ENCODE measurements around the gene SPAG9.
"Not testable (repeated sequence)": the region's sequence is repeated elsewhere in the genome, so short reads cannot be mapped to it uniquely, and the experiment has no call there.

Gene SPAG9

DNA sequence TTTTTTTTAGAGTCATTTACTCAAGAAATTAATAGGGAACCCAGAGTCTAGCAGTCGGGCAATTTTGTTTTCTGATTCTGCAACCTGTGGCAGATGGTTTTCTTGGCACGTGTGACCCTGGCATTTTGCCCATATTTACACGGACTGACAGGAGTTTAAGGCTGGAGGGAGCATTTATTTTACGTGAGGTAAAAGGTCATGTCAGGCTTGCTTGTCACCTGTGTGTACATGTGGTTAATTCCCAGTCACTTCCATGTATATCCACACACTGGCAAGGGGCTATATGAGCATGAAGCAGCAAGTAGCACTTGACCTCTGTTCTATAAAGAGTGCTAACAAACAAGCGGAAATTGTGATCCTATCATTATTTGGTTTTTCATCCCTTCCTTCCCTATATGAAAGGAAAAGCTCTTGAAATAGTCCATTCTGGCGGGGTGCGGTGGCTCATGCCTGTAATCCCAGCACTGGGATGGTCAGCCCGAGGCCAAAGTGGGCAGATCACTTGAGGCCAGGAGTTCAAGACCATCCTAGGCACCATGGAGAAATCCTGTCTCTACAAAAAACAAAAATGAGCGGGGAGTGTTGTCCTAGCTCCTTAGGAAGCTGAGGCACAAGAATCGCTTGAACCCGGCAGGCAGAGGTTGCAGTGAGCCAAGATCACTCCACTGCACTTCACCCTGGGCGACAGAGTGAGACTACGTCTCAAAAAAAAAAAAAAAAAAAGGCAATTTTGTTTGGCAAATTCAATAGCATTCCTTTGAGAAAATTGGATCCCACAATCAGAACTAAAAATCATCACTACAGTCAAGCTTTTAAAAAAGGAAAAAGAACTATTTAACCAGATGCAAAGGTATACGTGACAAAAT, 2.1 kb downstream of the SPAG9 start:
- H3K36me3 ChIP-seq (replicated peaks) = no peaks in the 10 kb centered on the region
- TF ChIP-seq, protein P1, sequence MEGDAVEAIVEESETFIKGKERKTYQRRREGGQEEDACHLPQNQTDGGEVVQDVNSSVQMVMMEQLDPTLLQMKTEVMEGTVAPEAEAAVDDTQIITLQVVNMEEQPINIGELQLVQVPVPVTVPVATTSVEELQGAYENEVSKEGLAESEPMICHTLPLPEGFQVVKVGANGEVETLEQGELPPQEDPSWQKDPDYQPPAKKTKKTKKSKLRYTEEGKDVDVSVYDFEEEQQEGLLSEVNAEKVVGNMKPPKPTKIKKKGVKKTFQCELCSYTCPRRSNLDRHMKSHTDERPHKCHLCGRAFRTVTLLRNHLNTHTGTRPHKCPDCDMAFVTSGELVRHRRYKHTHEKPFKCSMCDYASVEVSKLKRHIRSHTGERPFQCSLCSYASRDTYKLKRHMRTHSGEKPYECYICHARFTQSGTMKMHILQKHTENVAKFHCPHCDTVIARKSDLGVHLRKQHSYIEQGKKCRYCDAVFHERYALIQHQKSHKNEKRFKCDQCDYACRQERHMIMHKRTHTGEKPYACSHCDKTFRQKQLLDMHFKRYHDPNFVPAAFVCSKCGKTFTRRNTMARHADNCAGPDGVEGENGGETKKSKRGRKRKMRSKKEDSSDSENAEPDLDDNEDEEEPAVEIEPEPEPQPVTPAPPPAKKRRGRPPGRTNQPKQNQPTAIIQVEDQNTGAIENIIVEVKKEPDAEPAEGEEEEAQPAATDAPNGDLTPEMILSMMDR (IDR thresholded peaks at IDR 0.05; ENCODE audit: low read depth, low read length, missing control alignments) = no peak
- no peaks in the 10 kb centered on the region for H3K27me3 ChIP-seq (replicated peaks)
- peak overlapping the region; percentile 96 for H3K4me3 ChIP-seq (ENCODE audit: low read depth, low read length)
- H3K27ac ChIP-seq = no peak overlapping the region
- no peak for DNase-seq
- in situ Hi-C loops (cut with HindIII; ENCODE audit: low pct_ligation_motif_present, low sequenced_read_pairs) = no loop called here

DNA sequence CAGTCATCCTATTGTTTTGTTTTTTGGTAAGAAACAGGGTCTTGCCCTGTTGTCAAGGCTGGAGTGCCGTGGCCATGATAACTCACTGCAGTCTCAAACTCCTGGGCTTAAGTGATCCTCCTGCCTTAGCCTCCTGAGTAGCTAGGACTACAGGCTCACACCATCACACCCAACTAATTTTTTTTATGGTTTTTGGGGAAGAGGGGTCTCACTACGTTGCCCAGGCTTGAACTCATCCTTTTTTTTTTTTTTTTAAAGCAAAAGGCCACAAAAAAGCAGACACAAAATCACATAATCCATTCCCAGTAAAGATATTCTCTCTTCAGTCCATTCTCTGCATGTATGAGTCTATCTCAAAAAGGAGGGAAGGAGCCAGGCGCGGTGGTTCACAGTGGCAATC, 5.5 kb downstream of the SPAG9 start:
- no peak overlapping the region for H3K4me3 ChIP-seq (ENCODE audit: low read depth, low read length)
- TF ChIP-seq, protein P1 (IDR thresholded peaks at IDR 0.05; ENCODE audit: low read depth, low read length, missing control alignments) = no peak
- DNase-seq = no peak

DNA sequence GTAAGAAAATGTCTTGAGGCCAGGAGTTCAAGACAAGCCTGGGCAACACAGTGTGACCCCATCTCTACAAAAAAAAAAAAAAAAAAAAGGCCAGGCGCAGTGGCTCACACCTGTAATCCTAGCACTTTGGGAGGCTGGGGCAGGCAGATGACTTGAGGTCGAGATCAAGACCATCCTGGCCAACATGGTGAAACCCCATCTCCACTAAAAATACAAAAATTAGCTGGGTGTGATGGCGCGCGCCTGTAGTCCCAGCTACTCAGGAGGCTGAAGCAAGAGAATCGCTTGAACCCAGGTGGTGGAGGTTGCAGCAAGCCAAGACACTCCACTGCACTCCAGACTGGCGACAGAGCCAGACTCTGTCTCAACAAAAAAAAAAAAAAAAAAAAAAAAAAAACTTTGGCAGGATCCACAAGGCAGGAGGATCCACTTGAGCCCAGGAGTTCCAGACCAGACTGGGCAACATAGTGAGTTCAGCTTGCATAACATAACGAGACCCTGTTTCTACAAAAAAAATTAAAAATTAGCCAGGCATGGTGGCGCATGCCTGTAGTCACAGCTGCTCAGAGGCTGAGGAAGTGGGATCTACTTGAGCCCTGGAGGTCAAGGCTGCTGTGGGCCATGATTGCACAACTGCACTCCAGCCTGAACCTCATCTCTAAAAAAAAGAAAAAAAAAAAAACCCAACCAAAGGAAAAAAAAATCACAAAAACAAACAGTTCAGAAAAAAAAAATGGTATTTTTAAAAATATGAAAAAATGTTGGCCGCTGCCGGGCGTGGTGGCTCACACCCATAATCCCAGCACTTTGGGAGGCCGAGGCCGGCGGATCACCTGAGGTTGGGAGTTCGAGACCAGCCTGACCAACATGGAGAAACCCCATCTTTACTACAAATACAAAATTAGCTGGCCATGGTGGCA, 8.1 kb downstream of the SPAG9 start:
- H3K36me3 ChIP-seq (replicated peaks); H3K27ac ChIP-seq; H3K4me3 ChIP-seq (ENCODE audit: low read depth, low read length); H3K27me3 ChIP-seq (replicated peaks); in situ Hi-C loops (cut with HindIII; ENCODE audit: low pct_ligation_motif_present, low sequenced_read_pairs): not testable (repeated sequence)
- DNase-seq = peak; percentile 27

More for the DNA sequence above, 5.5 kb downstream of the SPAG9 start:
- Histone ChIP-seq H3K36me3 (replicated peaks) (no peaks in the 10 kb centered on the region), H3K27ac (no peak overlapping the region), H3K27me3 (replicated peaks) (no peaks in the 10 kb centered on the region)
- in situ Hi-C loops (cut with HindIII; ENCODE audit: low pct_ligation_motif_present, low sequenced_read_pairs) = no loop called here

DNA sequence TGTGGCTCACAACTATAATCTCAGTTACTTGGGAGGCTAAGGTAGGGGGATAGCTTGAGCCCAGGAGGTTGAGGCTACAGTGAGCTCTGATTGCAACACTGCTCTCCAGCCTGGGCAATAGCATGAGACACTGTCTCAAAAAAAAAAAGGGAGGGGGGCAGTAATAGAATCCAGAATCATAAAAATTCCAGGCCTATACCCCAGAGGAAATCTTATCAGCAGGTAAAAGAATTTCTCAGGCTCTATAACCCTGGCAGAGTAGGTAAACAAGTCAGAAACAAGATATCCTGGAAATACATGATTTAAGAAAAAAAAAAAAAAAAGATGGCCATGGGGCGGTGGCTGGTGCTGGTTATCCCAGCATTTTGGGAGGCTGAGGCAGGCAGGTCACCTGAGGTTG, 12.9 kb downstream of the SPAG9 start:
- in situ Hi-C loops (cut with HindIII; ENCODE audit: low pct_ligation_motif_present, low sequenced_read_pairs) = no loop called here
- Histone ChIP-seq H3K27me3 (replicated peaks) (no peaks in the 10 kb centered on the region), H3K36me3 (replicated peaks) (no peaks in the 10 kb centered on the region), H3K27ac (no peak overlapping the region), H3K4me3 (ENCODE audit: low read depth, low read length) (no peak overlapping the region)
- TF ChIP-seq, protein P1 (IDR thresholded peaks at IDR 0.05; ENCODE audit: low read depth, low read length, missing control alignments) = no peak
- no peak for DNase-seq

DNA sequence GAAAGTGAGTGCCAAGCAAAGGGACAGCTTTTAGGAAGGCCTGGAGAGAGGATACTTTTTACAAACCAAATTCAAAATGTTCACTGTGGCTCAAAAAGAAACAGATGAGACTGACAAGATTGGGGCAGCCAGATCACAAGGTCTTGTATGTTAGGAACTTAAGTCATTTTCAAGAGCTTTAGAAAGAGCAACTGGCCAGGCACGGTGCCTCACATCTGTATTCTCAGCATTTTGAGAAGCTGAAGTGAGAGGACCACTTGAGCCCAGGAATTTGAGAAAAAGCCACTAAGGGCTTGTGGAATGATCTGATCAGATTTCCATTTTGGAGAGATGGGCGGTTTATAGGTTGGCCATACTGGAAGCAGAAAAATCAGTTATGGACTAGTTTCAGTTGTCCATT, 17.2 kb downstream of the SPAG9 start:
- TF ChIP-seq, protein P1 (IDR thresholded peaks at IDR 0.05; ENCODE audit: low read depth, low read length, missing control alignments) = no peak
- no peak for DNase-seq
- in situ Hi-C loops (cut with HindIII; ENCODE audit: low pct_ligation_motif_present, low sequenced_read_pairs) = no loop called here

DNA sequence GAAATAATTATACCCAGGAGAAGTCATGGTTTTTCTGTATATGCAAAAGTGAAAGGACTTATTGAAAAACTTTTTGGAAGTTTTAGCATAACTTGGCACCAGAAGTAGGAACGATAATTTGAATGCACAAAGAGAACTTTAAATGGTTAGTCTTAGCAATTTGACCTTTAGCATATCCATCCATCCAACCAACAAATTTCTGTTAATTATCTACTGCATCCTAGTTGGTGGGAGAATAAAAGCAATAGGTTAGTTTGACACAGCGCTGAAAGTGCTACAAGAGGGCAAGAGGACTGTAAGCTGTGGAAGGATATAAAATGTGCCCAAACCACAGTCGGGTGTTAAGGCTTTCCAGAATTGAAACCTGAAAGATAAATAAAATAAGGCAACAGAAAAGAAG, 17.6 kb downstream of the SPAG9 start:
- Histone ChIP-seq H3K4me3 (ENCODE audit: low read depth, low read length) (no peak overlapping the region), H3K27me3 (replicated peaks) (no peaks in the 10 kb centered on the region), H3K36me3 (replicated peaks) (no peaks in the 10 kb centered on the region), H3K27ac (no peak overlapping the region)
- in situ Hi-C loops (cut with HindIII; ENCODE audit: low pct_ligation_motif_present, low sequenced_read_pairs) = no loop called here
- no peak for DNase-seq
- TF ChIP-seq, protein P1 (IDR thresholded peaks at IDR 0.05; ENCODE audit: low read depth, low read length, missing control alignments) = no peak

More for the DNA sequence above, 17.2 kb downstream of the SPAG9 start:
- no peaks in the 10 kb centered on the region for H3K27me3 ChIP-seq (replicated peaks)
- no peak overlapping the region for H3K4me3 ChIP-seq (ENCODE audit: low read depth, low read length)
- H3K27ac ChIP-seq = no peak overlapping the region
- no peaks in the 10 kb centered on the region for H3K36me3 ChIP-seq (replicated peaks)

Data from brain microvascular endothelial cell (primary cell).